Tongue (tissue), 2 donors: ENCODE data around the gene CDC45. TPM values are rescaled to one million over a fixed set of nuclear protein-coding genes. Genes with fewer than 3 reads are reported as not detected.

Experiments used
- DNase-seq: peaks from one replicate; pipeline ENCODE4 v3.0.0-alpha.2; 2015
- total RNA-seq: library from RNA; depleted of rRNA; stranded (reverse); fragments of >200 nt; gene quantifications from one replicate; pipeline ENCODE4 v1.2.3, GENCODE V29; 2014

CDC45 gene
- total RNA-seq, 1 donor from 2014 or later: 6.3 TPM

DNA sequence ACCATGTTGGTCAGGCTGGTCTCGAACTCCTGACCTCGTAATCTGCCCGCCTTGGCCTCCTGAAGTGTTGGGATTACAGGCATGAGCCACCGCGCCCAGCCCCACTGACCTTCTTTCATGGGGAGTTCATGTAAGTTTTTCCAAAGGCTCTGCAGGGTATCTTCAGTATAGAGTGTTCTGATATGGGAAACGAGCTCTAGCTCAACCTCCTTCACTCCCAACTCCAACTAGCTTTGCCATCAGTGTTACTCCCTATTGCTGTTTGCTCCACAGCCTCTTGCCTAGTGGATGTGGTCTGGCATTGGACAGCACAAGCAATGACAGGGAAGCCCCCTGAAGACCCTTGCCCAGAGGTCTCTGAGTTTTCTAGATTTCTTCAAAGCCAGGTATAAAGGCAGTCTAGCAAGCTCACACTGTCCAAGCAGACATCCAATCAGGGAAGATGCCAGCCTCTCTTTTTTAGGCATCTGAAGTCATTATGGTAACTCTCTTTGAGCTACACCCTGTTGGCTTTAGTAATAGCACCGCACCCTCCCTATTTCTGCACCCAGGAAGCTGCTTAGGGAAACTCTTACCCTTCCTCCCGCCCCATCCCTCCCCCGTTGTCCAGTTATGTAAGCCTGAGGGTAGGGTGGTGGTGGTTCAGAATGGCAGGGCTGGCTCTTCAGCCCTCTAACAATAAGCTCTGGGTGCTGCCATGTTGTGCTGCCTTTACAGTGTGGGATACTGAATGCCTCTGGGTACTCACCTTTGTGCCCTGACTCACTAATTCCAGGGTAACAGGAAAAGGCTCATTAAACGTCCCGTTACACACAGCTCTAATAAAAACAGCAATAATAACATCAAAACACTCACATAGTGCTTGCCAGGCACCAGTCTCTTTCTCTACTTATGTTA, 85.9 kb downstream of the CDC45 start:
- no peak for DNase-seq

DNA sequence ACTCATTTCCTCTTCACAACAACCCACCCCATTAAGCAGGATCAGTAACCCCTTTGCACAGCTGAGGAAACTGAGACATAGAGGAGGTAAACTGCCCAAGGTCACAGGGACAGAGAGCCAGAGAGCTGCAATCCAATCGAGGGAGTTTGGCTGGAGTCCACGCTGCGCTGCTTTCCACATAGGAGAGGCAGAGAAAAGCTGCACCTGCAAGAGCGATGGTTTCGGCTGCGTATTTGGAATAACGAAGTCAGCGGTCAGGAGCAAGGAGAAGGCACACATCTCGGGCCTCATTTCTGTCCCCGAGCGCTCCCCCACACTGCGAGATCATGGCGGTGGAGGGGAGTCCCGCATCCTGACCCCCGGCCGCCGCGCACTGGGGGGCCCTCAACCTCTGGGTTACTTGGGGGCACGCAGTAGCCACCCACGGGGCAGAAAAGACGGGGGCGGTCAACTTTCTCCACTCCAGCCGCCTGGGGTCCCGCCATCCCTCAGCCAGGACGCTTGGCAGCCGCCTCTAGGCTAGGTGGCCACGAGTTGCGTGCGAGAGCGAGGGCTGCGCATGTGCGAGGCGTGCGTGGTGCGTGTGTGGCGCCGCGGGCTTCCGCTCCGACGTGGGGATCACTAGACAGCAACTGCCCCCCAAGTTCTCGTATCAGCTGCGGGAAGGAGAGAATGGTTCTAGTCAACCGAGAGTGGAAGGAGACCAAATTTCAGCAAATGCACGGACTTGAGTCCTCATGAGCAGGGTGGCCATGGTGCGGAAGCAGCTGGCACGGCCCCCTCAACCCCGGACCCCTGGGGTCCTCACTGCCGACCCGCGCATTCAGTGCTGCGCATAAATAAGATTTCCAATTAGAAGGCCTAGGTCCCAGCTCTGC, 86.8 kb downstream of the CDC45 start:
- no peak for DNase-seq

DNA sequence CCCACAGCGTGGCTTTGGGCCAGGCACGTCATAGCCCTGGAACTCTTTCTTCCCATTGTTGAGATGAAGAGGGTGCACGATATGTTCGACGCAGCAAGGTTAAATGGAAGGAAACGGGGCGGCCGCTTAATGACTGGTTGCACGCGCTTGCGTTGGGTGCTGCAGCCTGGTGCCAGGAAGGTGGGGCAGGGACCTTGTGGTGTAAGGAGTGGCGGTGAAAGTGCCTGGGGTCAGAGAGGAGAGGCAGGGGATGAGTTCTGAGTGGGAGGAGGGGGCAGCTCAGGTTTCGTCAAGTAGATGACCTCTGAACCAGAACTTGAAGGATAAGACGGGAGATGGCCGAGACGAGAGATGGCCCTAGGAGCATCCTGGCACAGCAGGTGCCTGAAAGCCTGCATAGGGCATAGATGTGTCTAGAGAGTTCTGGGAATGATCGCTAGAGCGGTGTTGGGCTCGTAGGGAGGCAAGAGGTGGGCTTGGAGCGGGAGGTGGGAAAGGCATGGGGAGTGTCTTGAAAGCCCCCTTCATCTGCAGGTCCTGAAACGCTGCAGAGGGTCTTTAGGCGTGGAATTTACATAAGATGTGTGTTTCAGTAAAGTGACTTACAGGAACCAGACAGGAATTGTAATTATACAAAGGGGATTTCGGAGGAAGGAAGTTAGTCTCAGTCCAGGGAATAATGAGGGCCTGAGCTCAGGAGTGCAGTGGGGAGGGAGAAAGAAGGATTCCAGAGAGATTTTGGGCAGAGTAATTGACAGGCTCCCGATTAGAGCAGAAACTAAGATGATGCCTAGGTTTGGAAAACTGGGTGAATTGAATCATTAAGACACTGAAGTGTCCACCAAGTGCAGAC, 87.7 kb downstream of the CDC45 start:
- no peak for DNase-seq

DNA sequence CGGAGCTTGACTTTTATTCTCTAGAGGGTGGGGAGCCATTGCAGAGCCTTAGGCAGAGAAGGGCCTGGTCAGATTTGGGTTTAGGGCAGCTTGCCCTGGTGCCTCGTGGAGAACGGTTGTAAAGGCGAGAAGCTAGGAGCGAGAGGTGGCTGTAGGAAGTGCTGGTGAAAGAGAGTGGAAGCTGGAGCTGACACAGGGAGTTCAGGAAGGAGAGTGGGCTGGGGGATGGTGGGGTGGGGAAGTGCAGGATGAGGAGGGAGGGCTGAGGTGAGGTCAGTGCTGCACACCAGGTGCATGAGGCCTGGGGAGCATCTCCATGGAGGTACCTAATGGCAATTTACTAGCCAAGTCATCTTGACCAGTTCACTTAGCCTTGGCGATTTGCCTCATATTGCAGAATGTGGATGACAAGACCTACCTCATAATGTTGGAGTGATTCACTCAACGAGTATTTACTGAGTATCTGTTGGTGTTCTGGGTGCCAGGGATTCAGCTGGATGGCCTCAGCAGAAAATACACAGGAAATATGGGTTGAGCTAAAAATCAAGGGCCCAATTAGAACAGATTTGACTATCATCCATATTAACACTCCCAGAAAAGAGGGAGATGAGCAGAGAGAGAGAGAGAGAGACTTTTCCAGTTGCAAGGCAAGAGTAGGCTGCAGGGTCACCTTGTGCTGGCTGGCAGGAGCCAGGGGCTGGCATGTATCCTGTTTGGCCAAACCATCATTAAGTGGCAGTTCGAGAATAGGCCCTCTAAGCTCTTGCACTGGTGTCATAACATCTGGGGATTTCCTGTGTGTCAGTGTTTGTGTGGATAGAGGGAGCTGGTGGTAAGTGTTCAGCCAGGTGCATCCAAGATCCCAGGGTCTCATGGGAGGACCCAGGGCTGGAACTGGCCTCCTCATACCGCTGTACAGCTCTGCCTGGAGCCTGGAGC, 88.9 kb downstream of the CDC45 start:
- DNase-seq: no peak

DNA sequence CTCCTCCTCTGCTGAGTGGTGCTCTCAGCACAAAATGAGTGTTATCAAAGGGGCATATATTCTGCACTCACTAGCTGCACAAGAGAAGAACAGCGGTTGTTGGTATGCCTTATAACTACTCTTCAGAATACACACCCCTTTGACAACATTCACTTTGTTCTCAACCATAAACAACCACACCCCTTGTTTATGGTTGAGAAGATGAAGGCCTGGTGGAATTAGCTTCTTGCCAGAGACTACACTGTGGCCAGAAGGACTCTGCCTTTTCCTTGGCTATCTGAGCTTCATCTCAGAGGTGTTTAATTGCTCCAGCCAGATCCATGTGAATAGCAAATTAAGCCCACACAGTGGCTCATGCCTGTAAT, 89.5 kb downstream of the CDC45 start:
- no peak for DNase-seq

DNA sequence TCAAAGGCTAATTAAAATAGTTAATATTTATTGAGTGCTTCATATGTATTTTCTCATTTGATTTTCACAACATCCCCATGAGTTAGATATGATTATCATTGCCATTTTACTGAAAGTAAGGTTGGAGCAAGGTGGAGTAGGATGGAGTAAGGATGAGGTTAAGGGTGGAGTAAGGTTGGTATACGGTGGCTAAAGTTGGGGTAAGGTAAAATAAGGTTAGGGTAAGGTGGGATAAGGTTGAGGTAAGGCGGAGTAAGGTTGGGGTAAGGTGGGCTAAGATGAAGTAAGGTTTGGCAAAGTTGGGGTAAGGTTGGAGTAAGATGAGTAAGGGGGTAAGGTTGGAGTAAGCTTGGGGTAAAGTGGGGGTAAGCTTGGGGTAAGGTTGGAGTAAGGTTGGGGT, 90.3 kb downstream of the CDC45 start:
- DNase-seq: no peak

Other genes starting within 250 kb of the CDC45 start
- 60.1 TPM for gene CLTCL1, start 188.2 kb upstream of the CDC45 start, total RNA-seq
- gene HIRA, start 48.2 kb upstream of the CDC45 start, total RNA-seq: 19.3 TPM
- gene MRPL40, start 47.4 kb upstream of the CDC45 start, total RNA-seq: 26.1 TPM
- gene C22orf39, start 32.2 kb upstream of the CDC45 start, total RNA-seq: 50.9 TPM
- gene UFD1, start 727 bp upstream of the CDC45 start, total RNA-seq: 33.8 TPM
- 147 TPM for gene CLDN5, start 44.5 kb downstream of the CDC45 start, total RNA-seq
- 109 TPM for gene SEPTIN5, start 234.6 kb downstream of the CDC45 start, total RNA-seq
- 19.0 TPM for gene GP1BB, start 243.6 kb downstream of the CDC45 start, total RNA-seq